Heart left ventricle (tissue), 16 donors: ENCODE results near the gene ZBTB7C. TPM values are rescaled to one million over a fixed set of nuclear protein-coding genes. Genes with fewer than 3 reads are reported as not detected.

ENCODE experiments used
- ATAC-seq, 4 donors: fragments of 200-7000 bp; cut with Tn5 transposase; one replicate each; pipeline ENCODE4 v1.9.1; 2020 to 2022; ENCODE audit warnings: moderate library complexity in 4 of 4, mild to moderate bottlenecking in 3 of 4, moderate number of reproducible peaks in 1 of 4
- DNase-seq, 5 donors: peaks; one replicate each; pipeline ENCODE4 v3.0.0-alpha.2; 2020
- H3K27ac ChIP-seq, 12 donors: fragments of 200-600 bp; sonication (generic) in 4 of 12; one replicate each; pipeline versions ENCODE4 v1.5.0 to v1.8.0; 2016 to 2022; ENCODE audit warnings: mild to moderate bottlenecking in 2 of 12
- H3K27me3 ChIP-seq, 9 donors: fragments of 200-600 bp; sonication (generic) in 2 of 9; one replicate each; pipeline versions ENCODE4 v1.5.1 to v1.8.0; 2016 to 2022; ENCODE audit warnings: mild to moderate bottlenecking in 3 of 9
- H3K36me3 ChIP-seq, 9 donors: fragments of 200-600 bp; sonication (generic) in 2 of 9; one replicate each; pipeline versions ENCODE4 v1.5.0 to v1.8.0; 2018 to 2022; ENCODE audit warnings: mild to moderate bottlenecking in 2 of 9
- H3K4me1 ChIP-seq, 12 donors: fragments of 200-600 bp; sonication (generic) in 4 of 12; one replicate each; pipeline versions ENCODE4 v1.5.0 to v1.8.0; 2016 to 2022; ENCODE audit warnings: mild to moderate bottlenecking in 3 of 12
- H3K4me3 ChIP-seq, 12 donors: fragments of 200-600 bp; sonication (generic) in 4 of 12; one replicate each; pipeline versions ENCODE4 v1.5.0 to v1.8.0; 2017 to 2022; ENCODE audit warnings: mild to moderate bottlenecking in 9 of 12, moderate library complexity in 4 of 12
- H3K9me3 ChIP-seq, 12 donors: fragments of 200-600 bp; sonication (generic) in 4 of 12; one replicate each; pipeline versions ENCODE4 v1.5.0 to v1.8.0; 2016 to 2022; ENCODE audit warnings: mild to moderate bottlenecking in 1 of 12
- CTCF ChIP-seq, 12 donors: fragments of 200-600 bp; sonication (generic) in 4 of 12; IDR thresholded peaks; one replicate each; pipeline versions ENCODE4 v1.5.0 to v1.8.0; 2018 to 2022; ENCODE audit warnings: antibody characterized with exemption in 12 of 12, mild to moderate bottlenecking in 5 of 12
- POLR2A ChIP-seq, 2 donors: fragments of 450-650 bp; IDR thresholded peaks; one replicate each; pipeline ENCODE4 v1.6.1; 2017; ENCODE audit warnings: antibody characterized with exemption in 2 of 2, mild to moderate bottlenecking in 2 of 2, moderate library complexity in 2 of 2
- WGBS, 4 donors: extraction: QIAGEN DNeasy Blood & Tissue Kit in 2 of 4; methylation state at CpG; one replicate each; pipeline versions ENCODE4 v1.1.5 to v1.1.7; 2013 to 2018; 5-methylcytosine and 5-hydroxymethylcytosine counted together
- intact Hi-C, 10 donors: fragments of 100-400 bp; cut with DNase I; formaldehyde crosslinking; loops; one replicate each; pipeline versions ENCODE4 v1.11.1 to v1.14.2; 2022
- polyA plus RNA-seq, 2 donors: library from polyadenylated mRNA; stranded (reverse); fragments of 200-250 nt; gene quantifications; one replicate each; pipeline ENCODE4 v1.2.3, GENCODE V29; 2013
- total RNA-seq, 9 donors: library from RNA; depleted of rRNA in 2 of 9; stranded (reverse); fragments of >200 nt in 2 of 9; fragmentation: NEBNext Ultra II Directional in 3 of 9; extraction: Animal tissue kit (Norgen Biotek cat#: 25700) in 3 of 9; gene quantifications; one replicate each; pipeline versions ENCODE4 v1.1.0 to v1.2.4, GENCODE V29; 2016 to 2023
- donor health status: ischemic (EF 13 %, LVEDD 7.1; RV severe dilation, severe dysfunction).
- donor health status: healthy with polysubstance abuse.
- donor health status: DM: no; HTN: yes; CAD: no.
- donor health status: DM: no; HTN: no; CAD: no.
- donor health status: ischemic (EF 25% LVEDD 6.9; RV normal size, moderate dysfunction).
- donor health status: ischemic (EF 25% LVEDD 5.7; RV mildly dilated, moderate dysfunction).
- donor health status: healthy.
- donor health status: DM: yes; HTN: yes; CAD: no.
- donor health status: ischemic (EF 35%, LVEDD 5.7; RV mildly dilated, moderate dysfunction).
- donor health status: nonischemic (EF 11% LVEDD 7.7; RV severe dilation, severe dysfunction).
- donor health status: DM: yes; HTN: yes; CAD: no.
- donor health status: PGD.
- donor health status: ischemic (EF 29% LVEDD 5.4; RV normal size, mild dysfunction).
- donor health status: nonischemic (EF 23%, LVEDD 6.1; RV moderate dilation, normal function).

ZBTB7C gene
- total and polyA plus RNA-seq, 11 donors = 0.68 to 7.5 (median 2.3) TPM

GRCh38 chr18:48197819-48198218 is 211.4 kb downstream of the ZBTB7C start:
- Histone ChIP-seq H3K27me3 (no peaks in the 10 kb centered on the region), H3K4me1 (peaks cover 0 to 32% (median 12%) of the 10 kb centered on the region in 12 donors), H3K27ac (no peak overlapping the region), H3K36me3 (no peaks in the 10 kb centered on the region), H3K9me3 (no peaks in the 10 kb centered on the region), H3K4me3 (no peak overlapping the region)
- TF ChIP-seq CTCF (IDR thresholded peaks at IDR 0.05) (no peak), POLR2A (IDR thresholded peaks at IDR 0.05) (no peak)
- WGBS, 4 donors = 62 to 74% (median 72%) methylated on average over 2 of the region's 2 CpGs
- DNase-seq (no peak), ATAC-seq (no peak)
- intact Hi-C loops = no loop called here

GRCh38 chr18:48195787-48196186 is 213.4 kb downstream of the ZBTB7C start:
- no peaks in the 10 kb centered on the region for H3K27me3 ChIP-seq
- TF ChIP-seq POLR2A (IDR thresholded peaks at IDR 0.05) (no peak), CTCF (IDR thresholded peaks at IDR 0.05) (no peak)
- H3K27ac ChIP-seq = no peak overlapping the region
- H3K9me3 ChIP-seq = no peaks in the 10 kb centered on the region
- H3K36me3 ChIP-seq = no peaks in the 10 kb centered on the region
- peaks cover 0 to 32% (median 12%) of the 10 kb centered on the region in 12 donors for H3K4me1 ChIP-seq
- no peak for DNase-seq
- intact Hi-C loops = no loop called here
- no peak overlapping the region for H3K4me3 ChIP-seq
- no peak for ATAC-seq

DNA sequence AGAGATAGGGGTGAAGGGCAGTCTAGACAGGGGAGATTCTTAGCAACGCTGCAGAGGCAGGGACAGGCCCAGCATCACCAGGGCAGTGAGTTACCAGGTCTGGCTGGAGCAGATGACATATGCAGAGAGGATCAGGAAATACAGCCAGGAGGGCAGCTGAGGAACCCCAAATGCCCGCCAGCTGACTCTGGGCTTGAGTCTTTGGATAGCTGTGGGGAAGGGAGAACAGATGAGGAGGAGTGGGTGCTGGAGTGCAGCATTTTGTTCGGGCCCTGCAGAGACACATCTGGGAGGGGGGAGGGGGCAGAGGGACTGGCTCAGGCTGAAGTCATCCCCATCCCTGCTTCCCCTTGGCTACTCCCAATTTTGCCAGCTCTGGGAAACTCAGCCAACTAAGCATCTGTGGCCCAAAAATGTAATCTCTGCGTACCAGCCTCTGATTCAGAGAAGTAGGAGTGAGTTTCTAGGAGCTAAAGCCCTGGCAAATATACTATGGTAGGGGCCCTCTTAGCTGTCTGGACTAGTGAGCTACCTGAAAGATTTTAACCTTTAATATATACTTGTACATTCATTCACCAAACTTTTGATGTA is 214.5 kb downstream of the ZBTB7C start:
- WGBS, 4 donors = 62 to 81% (median 72%) methylated on average over 4 of the region's 4 CpGs
- ATAC-seq = no peak
- H3K4me1 ChIP-seq = peaks cover 0 to 32% (median 12%) of the 10 kb centered on the region in 12 donors
- DNase-seq = no peak
- no peak for TF ChIP-seq POLR2A (IDR thresholded peaks at IDR 0.05)
- no peak for TF ChIP-seq CTCF (IDR thresholded peaks at IDR 0.05)
- H3K27me3 ChIP-seq = no peaks in the 10 kb centered on the region
- intact Hi-C loops = no loop called here
- H3K9me3 ChIP-seq = no peaks in the 10 kb centered on the region
- H3K27ac ChIP-seq = peak overlapping the region in 3 of 12 donors; percentile 3 to 57 (median 17)
- no peak overlapping the region for H3K4me3 ChIP-seq
- no peaks in the 10 kb centered on the region for H3K36me3 ChIP-seq

GRCh38 chr18:48193521-48194492 is 215.4 kb downstream of the ZBTB7C start:
- intact Hi-C loops = no loop called here
- TF ChIP-seq CTCF (IDR thresholded peaks at IDR 0.05) (no peak), POLR2A (IDR thresholded peaks at IDR 0.05) (no peak)
- peak overlapping the region in 8 of 12 donors; percentile 17 to 65 (median 41) for H3K27ac ChIP-seq
- peak in 3 of 5 donors; percentile 41 to 67 (median 61) for DNase-seq
- peak; percentile 86 to 95 (median 89) for ATAC-seq
- H3K27me3 ChIP-seq = no peaks in the 10 kb centered on the region
- H3K4me1 ChIP-seq = peaks cover 0 to 32% (median 12%) of the 10 kb centered on the region in 12 donors
- H3K4me3 ChIP-seq = no peak overlapping the region
- 74 to 80% (median 77%) methylated on average over 9 of the region's 9 CpGs for WGBS, 4 donors
- H3K9me3 ChIP-seq = no peaks in the 10 kb centered on the region
- no peaks in the 10 kb centered on the region for H3K36me3 ChIP-seq
